Fibroblast of the conjunctiva (primary cell): ENCODE data around the gene VPS13C.
A peak's percentile ranks its signal among the peaks of the same experiment; 100 is the strongest.

ENCODE experiments used
- DNase-seq: peaks from one replicate; pipeline ENCODE4 v3.0.0-alpha.2; 2010; ENCODE audit warnings: low read depth

VPS13C gene

DNA sequence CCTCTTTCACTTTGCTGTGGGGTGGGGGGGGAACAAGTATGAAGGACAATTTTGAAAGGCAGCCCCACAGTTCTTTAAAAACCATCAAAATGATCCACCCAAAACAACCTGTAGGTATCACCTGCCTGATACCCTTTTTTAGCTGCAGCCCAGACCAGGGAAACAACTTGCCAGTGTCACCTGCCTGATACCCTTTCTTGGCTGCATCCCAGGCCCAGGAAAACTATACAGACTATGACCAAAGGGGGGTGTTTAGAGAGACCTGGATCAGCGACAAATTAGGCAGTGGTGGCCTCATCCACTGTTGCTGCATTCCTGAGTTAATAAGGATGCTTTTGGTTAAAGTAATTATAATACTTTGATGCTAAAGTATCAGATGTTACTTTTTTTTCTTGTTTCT, 122.0 kb downstream of the VPS13C start:
- no peak for DNase-seq

- no peak for DNase-seq
Observed at GRCh38 chr15:61936528-61937195, 123.6 kb downstream of the VPS13C start.

GRCh38 chr15:61935493-61935892, 124.8 kb downstream of the VPS13C start:
- no peak for DNase-seq

DNA sequence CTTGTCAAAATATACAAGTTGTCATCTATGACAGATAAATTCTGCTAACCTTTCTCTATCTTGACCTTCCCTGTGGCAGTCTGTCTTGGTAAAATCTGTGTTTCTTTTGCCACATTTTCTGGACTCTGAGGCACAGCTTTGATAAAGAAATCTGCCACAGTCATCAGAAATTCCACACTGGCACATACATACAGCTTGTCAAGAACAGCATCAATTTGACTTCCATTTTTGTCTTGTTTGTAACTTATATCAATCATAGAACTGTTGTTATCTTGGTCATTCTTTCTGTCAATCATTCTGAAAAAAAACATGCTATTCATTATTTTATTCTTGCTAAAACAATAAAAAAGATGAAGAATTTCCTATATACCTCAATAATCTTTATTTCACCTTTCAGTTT, 130.8 kb downstream of the VPS13C start:
- no peak for DNase-seq

GRCh38 chr15:61923173-61923572, 137.1 kb downstream of the VPS13C start:
- DNase-seq = no peak

GRCh38 chr15:61921093-61921492, 139.2 kb downstream of the VPS13C start:
- DNase-seq = no peak

- DNase-seq = no peak
Observed at GRCh38 chr15:61917457-61917856, 142.8 kb downstream of the VPS13C start.

GRCh38 chr15:61916104-61916503, 144.1 kb downstream of the VPS13C start:
- DNase-seq = no peak

DNA sequence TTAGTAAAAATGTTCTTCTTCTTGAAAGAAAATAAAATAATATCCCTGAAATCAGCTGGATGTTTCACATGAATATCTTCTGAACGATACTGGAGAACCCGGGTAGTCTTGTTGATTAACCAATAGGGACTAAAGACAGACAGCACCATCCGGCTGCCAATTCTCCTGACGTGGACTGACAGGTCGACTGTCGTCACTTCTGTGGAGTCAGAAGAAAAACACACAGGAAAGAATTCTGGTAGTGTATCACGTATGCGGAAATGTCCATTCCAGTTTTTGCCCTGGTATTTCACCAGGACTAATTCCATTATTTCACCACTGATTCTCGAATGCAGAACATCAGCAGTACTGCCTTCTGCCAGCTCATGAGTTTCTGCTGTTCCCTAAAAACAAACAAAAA, 144.6 kb downstream of the VPS13C start:
- no peak for DNase-seq

GRCh38 chr15:61910839-61911369, 149.3 kb downstream of the VPS13C start:
- no peak for DNase-seq

DNA sequence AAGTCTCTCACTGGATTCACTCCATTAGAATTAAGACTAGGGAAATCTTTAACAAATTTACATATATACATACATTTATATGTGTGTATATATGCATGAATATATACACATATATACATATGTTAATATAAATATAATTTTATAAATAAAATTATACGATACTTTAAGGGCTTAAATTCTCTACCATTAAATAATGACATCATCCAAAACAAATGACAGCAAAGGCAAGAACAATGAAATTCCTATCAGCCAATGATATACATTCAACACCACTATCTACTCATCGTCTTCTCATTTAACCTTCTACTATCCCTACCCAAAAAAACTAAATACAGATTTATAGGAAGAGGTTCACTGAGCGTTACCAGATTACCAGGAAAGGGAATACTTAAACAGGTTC, 152.0 kb downstream of the VPS13C start:
- DNase-seq = no peak

DNA sequence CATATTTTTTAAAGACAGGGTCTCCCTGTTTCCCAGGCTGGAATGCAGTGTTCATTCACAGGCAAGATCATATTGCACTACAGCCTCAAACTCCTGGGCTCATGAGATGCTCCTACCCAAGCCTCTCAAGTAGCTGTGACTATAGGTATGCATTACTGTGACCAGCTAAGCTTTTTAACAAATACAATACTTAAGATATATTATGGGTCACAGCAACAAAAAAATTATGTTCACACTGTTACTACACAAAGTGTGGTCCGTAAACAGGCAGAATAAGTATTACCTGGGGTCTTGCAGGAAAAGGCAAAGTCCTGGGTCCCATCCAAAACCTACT, 152.5 kb downstream of the VPS13C start:
- no peak for DNase-seq

- DNase-seq = no peak
Observed at GRCh38 chr15:61906961-61907752, 153.1 kb downstream of the VPS13C start.

DNA sequence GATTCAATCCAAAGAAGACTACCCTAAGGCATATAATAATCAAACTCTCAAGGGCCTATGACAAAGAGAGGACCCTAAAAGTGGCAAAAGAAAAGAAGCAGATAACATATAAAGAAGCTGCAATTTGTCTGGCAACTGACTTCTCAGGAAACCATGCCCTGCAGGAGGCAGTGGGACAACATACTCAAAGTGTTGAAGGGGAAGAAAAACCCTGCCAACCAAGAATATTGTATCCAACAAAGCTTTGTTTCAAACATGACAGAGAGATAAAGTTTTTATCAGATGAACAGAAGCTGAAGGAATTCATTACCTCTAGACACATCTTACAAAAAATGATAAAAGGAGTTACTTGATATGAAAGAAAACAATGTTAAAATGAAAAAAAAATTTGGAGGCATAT, 167.1 kb downstream of the VPS13C start:
- no peak for DNase-seq

DNA sequence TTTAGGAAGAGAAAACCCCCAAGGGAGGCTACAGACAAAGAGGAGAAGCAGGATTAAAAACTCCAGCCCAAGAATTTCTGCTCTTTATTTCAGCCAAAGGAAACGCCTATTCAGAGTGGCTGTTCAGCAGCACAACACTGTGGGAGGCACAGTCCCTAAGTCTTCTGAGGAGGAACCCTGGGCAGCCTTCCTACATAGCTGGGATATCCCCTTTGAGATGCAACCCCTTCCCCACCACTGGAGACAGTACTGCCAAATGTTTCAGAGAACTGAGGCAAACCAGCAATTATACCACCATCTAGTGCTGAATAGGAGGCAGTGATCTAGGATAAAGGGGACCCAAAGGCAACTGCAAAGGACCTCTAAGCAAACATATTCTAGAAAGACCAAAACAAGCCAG, 168.1 kb downstream of the VPS13C start:
- DNase-seq = no peak

DNA sequence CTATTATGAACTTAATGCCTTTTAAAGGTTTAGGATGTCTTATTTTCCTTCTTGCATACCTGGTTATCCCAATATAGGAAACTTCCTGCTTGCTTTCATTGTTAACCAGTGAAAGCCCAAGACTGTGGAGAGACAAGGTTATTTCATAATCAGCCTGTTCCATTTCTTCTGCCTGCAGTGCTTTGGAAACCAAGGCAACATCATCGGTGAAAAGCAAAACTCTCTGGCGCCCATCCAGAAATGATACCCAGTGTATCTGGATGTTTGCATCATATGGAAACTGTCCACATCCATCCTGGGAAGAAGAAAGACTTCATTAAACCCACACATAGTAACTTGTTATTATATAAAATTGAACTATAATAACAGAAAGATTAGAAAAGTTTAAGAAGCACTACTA, 170.1 kb downstream of the VPS13C start:
- no peak for DNase-seq

- DNase-seq = no peak
Observed at GRCh38 chr15:61889706-61890105, 170.5 kb downstream of the VPS13C start.

- peak; percentile 17 for DNase-seq
Observed at GRCh38 chr15:61888074-61888780, 172.0 kb downstream of the VPS13C start.

GRCh38 chr15:61880084-61880483, 180.2 kb downstream of the VPS13C start:
- no peak for DNase-seq

GRCh38 chr15:61879219-61879618, 181.0 kb downstream of the VPS13C start:
- DNase-seq = no peak

- peak; percentile 9 for DNase-seq
Observed at GRCh38 chr15:61871926-61872522, 188.2 kb downstream of the VPS13C start.

- DNase-seq = no peak
Observed at GRCh38 chr15:61869656-61870055, 190.6 kb downstream of the VPS13C start.

DNA sequence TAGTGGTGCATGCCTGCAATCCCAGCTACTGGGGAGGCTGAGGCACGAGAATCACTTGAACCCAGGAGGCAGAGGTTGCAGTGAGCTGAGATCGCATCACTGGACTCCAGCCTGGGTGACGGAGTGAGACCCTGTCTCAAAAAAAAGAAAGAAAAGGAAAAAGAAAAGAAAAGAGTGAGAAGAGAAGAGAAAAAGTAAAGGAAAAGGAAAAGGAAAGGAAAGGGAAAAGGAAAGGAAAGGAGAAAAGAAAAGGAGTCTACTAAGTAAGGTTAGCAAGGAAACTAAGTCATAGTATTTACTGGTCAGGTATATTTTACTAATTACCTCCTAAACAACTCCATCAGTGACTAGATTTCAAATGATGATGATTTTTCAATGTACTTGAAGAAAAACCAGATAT, 198.3 kb downstream of the VPS13C start:
- DNase-seq = no peak
